MM.1S (cell line): ENCODE measurements around the gene NCL.
"Not testable (repeated sequence)": the region's sequence is repeated elsewhere in the genome, so short reads cannot be mapped to it uniquely, and the experiment has no call there.

Experiments
- DNase-seq: peaks from one replicate; pipeline ENCODE4 v3.0.0-alpha.2; 2015
- H2AFZ ChIP-seq: fragments of 300-600 bp; sonication (generic); 2 replicates; pipeline ENCODE4 v1.6.0; 2016; ENCODE audit warnings: antibody characterized with exemption, low read length
- H3F3A ChIP-seq: fragments of 300-600 bp; sonication (generic); 2 replicates; pipeline ENCODE4 v1.6.1; 2016; ENCODE audit warnings: mild to moderate bottlenecking, antibody characterized with exemption, low read length, moderate library complexity, mixed read lengths; ENCODE audit not compliant: insufficient read depth
- H3K27ac ChIP-seq: fragments of 300-600 bp; sonication (generic); 2 replicates; pipeline ENCODE4 v1.5.1; 2016; ENCODE audit warnings: mild to moderate bottlenecking, low read length
- H3K27me3 ChIP-seq: fragments of 300-600 bp; sonication (generic); replicated peaks from 2 replicates; pipeline ENCODE4 v1.6.0; 2016; ENCODE audit warnings: low read length; ENCODE audit not compliant: insufficient read depth
- H3K36me3 ChIP-seq: fragments of 300-600 bp; sonication (generic); replicated peaks from 2 replicates; pipeline ENCODE4 v1.6.1; 2016; ENCODE audit warnings: mild to moderate bottlenecking, low read length, mixed read lengths; ENCODE audit not compliant: insufficient read depth
- H3K4me1 ChIP-seq: fragments of 300-600 bp; sonication (generic); 2 replicates; pipeline ENCODE4 v1.6.1; 2016; ENCODE audit warnings: low read length, mixed read lengths
- H3K4me2 ChIP-seq: fragments of 300-600 bp; sonication (generic); 2 replicates; pipeline ENCODE4 v1.6.0; 2016; ENCODE audit warnings: low read depth, low read length
- H3K4me3 ChIP-seq: fragments of 300-600 bp; sonication (generic); 2 replicates; pipeline ENCODE4 v1.5.1; 2016; ENCODE audit warnings: low read length, mixed read lengths
- H3K79me2 ChIP-seq: fragments of 300-600 bp; sonication (generic); 2 replicates; pipeline ENCODE4 v1.6.1; 2016; ENCODE audit warnings: mixed run types, low read length, mixed read lengths
- H3K9ac ChIP-seq: fragments of 300-600 bp; sonication (generic); 2 replicates; pipeline ENCODE4 v1.6.1; 2016; ENCODE audit warnings: low read length, mixed read lengths
- H3K9me2 ChIP-seq: fragments of 300-600 bp; sonication (generic); replicated peaks from 2 replicates; pipeline ENCODE4 v1.6.1; 2016; ENCODE audit warnings: mild to moderate bottlenecking, low read length, mixed read lengths; ENCODE audit not compliant: insufficient read depth
- H3K9me3 ChIP-seq: fragments of 300-600 bp; sonication (generic); replicated peaks from 2 replicates; pipeline ENCODE4 v1.6.1; 2016; ENCODE audit warnings: mild to moderate bottlenecking, low read length, mixed read lengths; ENCODE audit not compliant: insufficient read depth
- H4K20me1 ChIP-seq: fragments of 300-600 bp; sonication (generic); 2 replicates; pipeline ENCODE4 v1.6.1; 2016; ENCODE audit warnings: mild to moderate bottlenecking, low read length, moderate library complexity, mixed read lengths; ENCODE audit not compliant: insufficient read depth
- EZH2 ChIP-seq: fragments of 300-600 bp; sonication (generic); optimal IDR thresholded peaks from 2 replicates; pipeline ENCODE3; 2017; ENCODE audit warnings: low read depth, mild to moderate bottlenecking, antibody characterized with exemption, low read length, mixed read lengths
- EZH2phosphoT487 ChIP-seq: fragments of 300-600 bp; sonication (generic); IDR thresholded peaks from 2 replicates; pipeline ENCODE4 v1.6.1; 2018; ENCODE audit warnings: antibody characterized with exemption, low read length
- TF ChIP-seq, protein P1 (sequence below): fragments of 300-600 bp; sonication (generic); IDR thresholded peaks from 2 replicates; pipeline ENCODE4 v1.5.1; 2016; ENCODE audit warnings: antibody characterized with exemption, low read length, mixed read lengths

The NCL gene

DNA sequence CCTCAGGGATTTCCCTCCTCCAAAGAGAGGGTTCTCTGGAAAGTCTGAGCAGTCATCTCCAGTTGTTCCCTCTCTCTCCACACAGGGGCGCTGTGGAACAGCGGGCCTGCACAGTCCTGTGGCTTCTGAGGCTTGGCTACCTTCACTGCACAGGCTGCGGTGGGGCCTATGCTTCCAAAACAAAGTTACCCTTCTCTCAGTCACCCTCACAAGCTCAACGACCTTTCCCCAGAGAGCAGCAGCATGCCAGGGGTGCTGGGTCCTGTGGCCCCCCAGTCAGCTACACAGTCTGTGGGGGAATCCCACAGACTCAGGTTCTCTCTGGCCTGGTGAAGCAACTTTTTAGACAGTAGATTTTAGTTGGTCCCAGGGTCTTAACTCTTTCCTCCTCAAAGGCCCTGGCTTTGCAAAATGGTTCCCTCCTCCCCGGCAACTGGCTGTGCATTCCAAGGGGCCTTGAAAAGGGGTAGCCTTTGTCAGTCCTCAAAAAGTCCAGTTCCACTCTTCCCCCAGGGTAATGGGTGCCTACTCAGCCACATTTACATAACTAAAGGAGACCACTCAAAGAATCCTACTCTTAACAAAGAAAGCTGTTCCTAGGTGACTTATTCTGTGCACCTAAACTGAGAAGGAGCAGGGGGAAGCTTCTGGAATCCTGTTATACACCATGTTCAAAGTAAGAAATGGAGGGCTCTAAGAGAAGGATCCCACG is 53.8 kb downstream of the NCL start:
- H4K20me1 ChIP-seq: no peaks in the 10 kb centered on the region
- TF ChIP-seq, protein P1, sequence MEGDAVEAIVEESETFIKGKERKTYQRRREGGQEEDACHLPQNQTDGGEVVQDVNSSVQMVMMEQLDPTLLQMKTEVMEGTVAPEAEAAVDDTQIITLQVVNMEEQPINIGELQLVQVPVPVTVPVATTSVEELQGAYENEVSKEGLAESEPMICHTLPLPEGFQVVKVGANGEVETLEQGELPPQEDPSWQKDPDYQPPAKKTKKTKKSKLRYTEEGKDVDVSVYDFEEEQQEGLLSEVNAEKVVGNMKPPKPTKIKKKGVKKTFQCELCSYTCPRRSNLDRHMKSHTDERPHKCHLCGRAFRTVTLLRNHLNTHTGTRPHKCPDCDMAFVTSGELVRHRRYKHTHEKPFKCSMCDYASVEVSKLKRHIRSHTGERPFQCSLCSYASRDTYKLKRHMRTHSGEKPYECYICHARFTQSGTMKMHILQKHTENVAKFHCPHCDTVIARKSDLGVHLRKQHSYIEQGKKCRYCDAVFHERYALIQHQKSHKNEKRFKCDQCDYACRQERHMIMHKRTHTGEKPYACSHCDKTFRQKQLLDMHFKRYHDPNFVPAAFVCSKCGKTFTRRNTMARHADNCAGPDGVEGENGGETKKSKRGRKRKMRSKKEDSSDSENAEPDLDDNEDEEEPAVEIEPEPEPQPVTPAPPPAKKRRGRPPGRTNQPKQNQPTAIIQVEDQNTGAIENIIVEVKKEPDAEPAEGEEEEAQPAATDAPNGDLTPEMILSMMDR: peak; percentile 26; the same call in 1 of the 2 replicates
- no peak for TF ChIP-seq EZH2phosphoT487
- H3K4me1 ChIP-seq: peaks cover 9% of the 10 kb centered on the region; the same call in 1 of the 2 replicates
- H3K27me3 ChIP-seq: no peaks in the 10 kb centered on the region; the same call in 1 of the 2 replicates
- no peak overlapping the region for H3K4me2 ChIP-seq
- H3K36me3 ChIP-seq: no peaks in the 10 kb centered on the region
- no peaks in the 10 kb centered on the region for H3K9me3 ChIP-seq
- no peaks in the 10 kb centered on the region for H3K9me2 ChIP-seq
- H3F3A ChIP-seq: no peaks in the 10 kb centered on the region
- H2AFZ ChIP-seq: no peak overlapping the region
- H3K4me3 ChIP-seq: no peak overlapping the region
- no peak for DNase-seq
- H3K79me2 ChIP-seq: no peaks in the 10 kb centered on the region
- H3K9ac ChIP-seq: no peak overlapping the region
- no peak overlapping the region for H3K27ac ChIP-seq

DNA sequence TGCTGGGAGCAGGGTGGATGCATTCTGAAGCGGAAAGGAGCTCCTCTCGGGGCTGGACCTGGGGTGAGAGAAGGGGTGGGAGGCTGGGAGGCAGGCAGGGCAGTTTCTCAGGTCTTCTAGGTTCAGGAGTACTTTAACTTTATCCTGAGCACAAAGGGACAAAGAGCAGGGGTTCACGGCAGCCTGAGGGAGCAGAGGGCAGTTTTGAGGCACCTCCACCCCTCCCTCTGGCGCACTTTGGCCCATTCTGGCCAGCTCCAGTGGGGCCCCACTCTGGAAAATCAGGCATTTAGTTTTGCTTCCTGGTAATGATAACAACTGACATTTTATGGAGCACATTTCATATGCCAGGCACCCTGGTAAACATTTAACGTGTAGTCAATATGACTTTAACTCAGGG is 54.5 kb downstream of the NCL start:
- H3K9me3 ChIP-seq: no peaks in the 10 kb centered on the region
- H3F3A ChIP-seq: no peaks in the 10 kb centered on the region
- H3K4me2 ChIP-seq: no peak overlapping the region
- H3K4me1 ChIP-seq: peaks cover 13% of the 10 kb centered on the region; the same call in 1 of the 2 replicates
- H3K9ac ChIP-seq: no peak overlapping the region
- no peaks in the 10 kb centered on the region for H3K9me2 ChIP-seq
- H4K20me1 ChIP-seq: no peaks in the 10 kb centered on the region
- H3K4me3 ChIP-seq: no peak overlapping the region
- H3K36me3 ChIP-seq: no peaks in the 10 kb centered on the region
- H3K27me3 ChIP-seq: no peaks in the 10 kb centered on the region; the same call in 1 of the 2 replicates
- no peak for DNase-seq
- no peak overlapping the region for H2AFZ ChIP-seq
- TF ChIP-seq EZH2phosphoT487: no peak
- TF ChIP-seq, protein P1: no peak
- TF ChIP-seq EZH2: no peak
- H3K79me2 ChIP-seq: no peaks in the 10 kb centered on the region
- H3K27ac ChIP-seq: no peak overlapping the region

DNA sequence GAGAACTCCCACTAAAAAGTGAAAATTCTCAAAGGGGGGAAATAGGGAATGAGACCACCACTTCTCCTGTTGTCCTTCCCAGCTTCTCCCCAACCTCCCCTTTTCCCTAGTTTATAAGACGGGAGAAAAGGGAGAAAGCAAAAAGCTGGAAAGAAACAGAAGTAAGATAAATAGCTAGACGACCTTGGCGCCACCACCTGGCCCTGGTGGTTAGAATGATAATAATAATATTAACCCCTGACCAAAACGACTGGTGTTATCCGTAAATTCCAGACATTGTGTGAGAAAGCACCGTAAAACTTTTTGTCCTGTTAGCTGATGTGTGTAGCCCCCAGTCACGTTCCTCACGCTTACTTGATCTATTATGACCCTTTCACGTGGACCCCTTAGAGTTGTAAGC is 56.0 kb downstream of the NCL start:
- H3K4me1 ChIP-seq: peaks cover 13% of the 10 kb centered on the region; the same call in 1 of the 2 replicates
- not testable (repeated sequence) for DNase-seq, H3K9me3 ChIP-seq

DNA sequence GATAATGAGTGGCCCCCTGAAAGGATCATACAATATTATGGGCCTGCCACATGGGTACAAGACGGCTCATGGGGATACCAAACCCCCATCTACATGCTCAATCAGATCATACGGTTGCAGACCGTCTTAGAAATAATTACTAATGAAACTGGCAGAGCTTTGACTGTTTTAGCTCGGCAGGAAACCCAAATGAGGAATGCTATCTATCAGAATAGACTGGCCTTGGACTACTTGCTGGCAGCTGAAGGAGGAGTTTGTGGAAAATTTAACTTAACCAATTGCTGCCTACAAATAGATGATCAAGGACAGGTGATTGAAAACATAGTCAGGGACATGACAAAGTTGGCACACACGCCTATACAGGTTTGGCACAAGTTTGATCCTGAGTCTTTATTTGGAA is 56.6 kb downstream of the NCL start:
- H3K27ac ChIP-seq, DNase-seq, H3K9me3 ChIP-seq, H3F3A ChIP-seq, H4K20me1 ChIP-seq, H3K27me3 ChIP-seq, H3K79me2 ChIP-seq, H2AFZ ChIP-seq, H3K36me3 ChIP-seq, H3K4me2 ChIP-seq, H3K4me3 ChIP-seq, H3K9ac ChIP-seq, H3K9me2 ChIP-seq: not testable (repeated sequence)
- H3K4me1 ChIP-seq: peaks cover 12% of the 10 kb centered on the region; the same call in 1 of the 2 replicates

More for the DNA sequence above, 56.0 kb downstream of the NCL start:
- H2AFZ ChIP-seq, H3K9me2 ChIP-seq, H3K9ac ChIP-seq, H4K20me1 ChIP-seq, H3K27me3 ChIP-seq, H3K4me2 ChIP-seq, H3F3A ChIP-seq, H3K36me3 ChIP-seq, H3K79me2 ChIP-seq, H3K4me3 ChIP-seq, H3K27ac ChIP-seq: not testable (repeated sequence)
